DND-41 (cell line): ENCODE data around the gene LGI4.

Experiments used
- CTCF ChIP-seq: IDR thresholded peaks from 2 replicates; pipeline ENCODE4 v1.5.1; 2012; ENCODE audit warnings: borderline replicate concordance, low read length, moderate library complexity, mild to moderate bottlenecking; ENCODE audit not compliant: poor library complexity, severe bottlenecking; ENCODE audit errors: extremely low read depth
- EZH2 ChIP-seq: IDR thresholded peaks from 3 replicates; pipeline ENCODE4 v1.6.1; 2012; ENCODE audit warnings: borderline replicate concordance, low read depth, mild to moderate bottlenecking, moderate library complexity, low read length, inconsistent platforms; ENCODE audit not compliant: severe bottlenecking

GRCh38 chr19:35106898-35107541 lies 27.8 kb downstream of the LGI4 start:
- TF ChIP-seq EZH2 (no peak), CTCF (no peak)
